Measurements from ENCODE around the gene CDH6.

CDH6 gene

GRCh38 chr5:31193591-31194467 is at the start of gene CDH6:
Gene CDH6, plus strand, starts transcription at chr5:31193686. Its CDS starts 73,788 bp downstream, at chr5:31267474.
- DNase-seq (ENCODE audit: low read depth) = peak; percentile 2
- TF ChIP-seq CTCF (conservative IDR thresholded peaks at IDR 0.05; ENCODE audit: low read length) = no peak
- H3K4me3 ChIP-seq (ENCODE audit: low read length) = peak within 1 kb of the TSS; percentile 39

GRCh38 chr5:31144364-31144763 is 49.1 kb upstream of the CDH6 start:
- TF ChIP-seq CTCF (conservative IDR thresholded peaks at IDR 0.05; ENCODE audit: low read length) = no peak
- H3K4me3 ChIP-seq (ENCODE audit: low read length) = no peak overlapping the region
- no peak for DNase-seq (ENCODE audit: low read depth)

- no peak for DNase-seq (ENCODE audit: low read depth)
- H3K4me3 ChIP-seq (ENCODE audit: low read length) = no peak overlapping the region
- no peak for TF ChIP-seq CTCF (conservative IDR thresholded peaks at IDR 0.05; ENCODE audit: low read length)
These were observed 44.5 kb upstream of the CDH6 start for GRCh38 chr5:31148959-31149475.

- peak; percentile 33 for DNase-seq (ENCODE audit: low read depth)
- no peak overlapping the region for H3K4me3 ChIP-seq (ENCODE audit: low read length)
- no peak for TF ChIP-seq CTCF (conservative IDR thresholded peaks at IDR 0.05; ENCODE audit: low read length)
These were observed 40.0 kb upstream of the CDH6 start for GRCh38 chr5:31153521-31153920.

- no peak for TF ChIP-seq CTCF (conservative IDR thresholded peaks at IDR 0.05; ENCODE audit: low read length)
- DNase-seq (ENCODE audit: low read depth) = no peak
These were observed 36.8 kb upstream of the CDH6 start for GRCh38 chr5:31156631-31157160.

GRCh38 chr5:31157720-31158119 is 35.8 kb upstream of the CDH6 start:
- H3K4me3 ChIP-seq (ENCODE audit: low read length) = no peak overlapping the region
- no peak for DNase-seq (ENCODE audit: low read depth)
- TF ChIP-seq CTCF (conservative IDR thresholded peaks at IDR 0.05; ENCODE audit: low read length) = no peak

More at GRCh38 chr5:31156631-31157160, 36.8 kb upstream of the CDH6 start:
- no peak overlapping the region for H3K4me3 ChIP-seq (ENCODE audit: low read length)

GRCh38 chr5:31158686-31159085 is 34.8 kb upstream of the CDH6 start:
- no peak for DNase-seq (ENCODE audit: low read depth)
- no peak for TF ChIP-seq CTCF (conservative IDR thresholded peaks at IDR 0.05; ENCODE audit: low read length)
- H3K4me3 ChIP-seq (ENCODE audit: low read length) = no peak overlapping the region
